GM10248 (cell line): ENCODE results near the gene COPB2.

ENCODE experiments used
- CTCF ChIA-PET: fragments of 300-600 bp; sonication (Branson Sonifier 250); formaldehyde crosslinking; extraction: SDS; loops from one replicate; lab custom pipeline; 2021; ENCODE audit warnings: antibody characterized with exemption; lab: Yijun Ruan, JAX
- POLR2A ChIA-PET: fragments of 350-650 bp; sonication (Branson Sonifier 250); formaldehyde crosslinking; extraction: SDS; loops from one replicate; lab custom pipeline; 2020; ENCODE audit warnings: antibody characterized with exemption; lab: Yijun Ruan, JAX
- DNase-seq: peaks from one replicate; pipeline ENCODE4 v3.0.0; 2012; ENCODE audit errors: extremely low spot score
- TF ChIP-seq, protein P1 (sequence below): IDR thresholded peaks from 2 replicates; pipeline ENCODE4 v1.5.1; 2012; ENCODE audit warnings: mild to moderate bottlenecking, low read depth; ENCODE audit errors: extremely low read depth, missing control alignments, control extremely low read depth

COPB2 gene

DNA sequence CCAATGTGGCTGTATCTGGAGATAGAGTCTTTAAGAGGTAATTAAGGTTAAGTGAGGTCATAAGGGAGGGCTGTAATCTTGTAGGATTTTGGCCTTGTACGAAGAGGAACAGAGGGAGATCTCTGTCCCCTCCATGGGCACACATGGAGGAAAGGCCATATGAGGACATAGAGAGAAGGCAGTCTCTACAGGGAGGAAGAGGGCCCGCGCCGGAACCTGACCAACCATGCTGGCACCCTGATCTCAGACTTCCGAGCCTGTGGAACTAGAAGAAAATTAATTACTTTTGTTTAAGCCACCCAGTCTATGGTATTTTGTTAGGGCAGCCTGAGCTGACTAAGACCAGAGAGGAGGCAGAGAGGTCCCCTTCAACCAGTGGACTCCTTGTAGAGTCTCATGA is 63.3 kb downstream of the COPB2 start:
- ChIA-PET CTCF (interaction anchor here (0.9 to 2.7 kb wide), 3 partner anchors 215 to 390 kb away, joined by 3 to 16 read pairs (median 7); no protein-coding TSS in a partner anchor), POLR2A (no interaction called here)
- TF ChIP-seq, protein P1, sequence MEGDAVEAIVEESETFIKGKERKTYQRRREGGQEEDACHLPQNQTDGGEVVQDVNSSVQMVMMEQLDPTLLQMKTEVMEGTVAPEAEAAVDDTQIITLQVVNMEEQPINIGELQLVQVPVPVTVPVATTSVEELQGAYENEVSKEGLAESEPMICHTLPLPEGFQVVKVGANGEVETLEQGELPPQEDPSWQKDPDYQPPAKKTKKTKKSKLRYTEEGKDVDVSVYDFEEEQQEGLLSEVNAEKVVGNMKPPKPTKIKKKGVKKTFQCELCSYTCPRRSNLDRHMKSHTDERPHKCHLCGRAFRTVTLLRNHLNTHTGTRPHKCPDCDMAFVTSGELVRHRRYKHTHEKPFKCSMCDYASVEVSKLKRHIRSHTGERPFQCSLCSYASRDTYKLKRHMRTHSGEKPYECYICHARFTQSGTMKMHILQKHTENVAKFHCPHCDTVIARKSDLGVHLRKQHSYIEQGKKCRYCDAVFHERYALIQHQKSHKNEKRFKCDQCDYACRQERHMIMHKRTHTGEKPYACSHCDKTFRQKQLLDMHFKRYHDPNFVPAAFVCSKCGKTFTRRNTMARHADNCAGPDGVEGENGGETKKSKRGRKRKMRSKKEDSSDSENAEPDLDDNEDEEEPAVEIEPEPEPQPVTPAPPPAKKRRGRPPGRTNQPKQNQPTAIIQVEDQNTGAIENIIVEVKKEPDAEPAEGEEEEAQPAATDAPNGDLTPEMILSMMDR = no peak
- no peak for DNase-seq

DNA sequence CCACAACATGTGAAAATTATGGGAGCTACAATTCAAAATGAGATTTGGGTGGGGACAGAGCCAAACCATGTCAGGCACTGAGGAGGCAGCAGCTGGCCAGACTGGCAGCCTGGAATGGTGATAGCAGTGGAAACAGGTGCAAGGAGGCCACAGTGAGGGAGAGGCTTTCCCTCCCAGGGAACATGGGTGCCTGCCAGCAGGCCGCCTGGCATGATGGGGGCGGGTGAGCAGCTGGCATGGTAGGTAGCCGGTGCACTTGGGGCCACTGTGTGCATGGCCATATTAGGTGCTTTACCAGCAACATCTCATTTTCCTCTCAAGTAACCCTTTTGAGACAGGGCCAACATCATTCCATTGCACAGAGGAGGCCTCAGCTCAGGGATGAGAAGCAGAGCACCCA is 63.9 kb downstream of the COPB2 start:
- TF ChIP-seq, protein P1 = no peak
- no peak for DNase-seq
- ChIA-PET POLR2A (no interaction called here), CTCF (interaction anchor here (1.7 to 2.7 kb wide), 2 partner anchors 214 to 389 kb away, joined by 7 to 16 read pairs; no protein-coding TSS in a partner anchor)

DNA sequence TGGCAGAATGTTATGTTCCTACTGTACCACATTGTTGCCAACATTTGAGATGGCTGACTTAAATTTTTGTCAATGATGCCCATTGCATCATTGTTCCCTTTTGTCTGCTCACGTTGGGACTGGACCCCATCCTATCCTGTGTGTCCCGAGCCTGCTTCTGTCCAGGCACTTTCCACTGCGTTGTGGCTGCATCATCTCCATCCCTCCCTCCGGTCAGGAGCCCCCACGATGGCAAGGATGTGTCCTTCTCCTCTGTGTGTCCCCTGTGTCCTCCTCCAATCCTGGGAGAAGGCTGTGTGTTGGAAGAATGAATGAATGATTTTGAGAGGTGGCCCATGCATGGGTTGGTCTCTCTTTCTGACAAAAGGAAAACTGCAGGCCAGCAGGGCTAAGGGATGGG is 65.0 kb downstream of the COPB2 start:
- CTCF ChIA-PET = interaction anchor here (2.7 kb wide), 1 partner anchor 213 kb away, joined by 16 read pairs; no protein-coding TSS in a partner anchor
- TF ChIP-seq, protein P1 = no peak
- POLR2A ChIA-PET = no interaction called here
- DNase-seq = no peak

DNA sequence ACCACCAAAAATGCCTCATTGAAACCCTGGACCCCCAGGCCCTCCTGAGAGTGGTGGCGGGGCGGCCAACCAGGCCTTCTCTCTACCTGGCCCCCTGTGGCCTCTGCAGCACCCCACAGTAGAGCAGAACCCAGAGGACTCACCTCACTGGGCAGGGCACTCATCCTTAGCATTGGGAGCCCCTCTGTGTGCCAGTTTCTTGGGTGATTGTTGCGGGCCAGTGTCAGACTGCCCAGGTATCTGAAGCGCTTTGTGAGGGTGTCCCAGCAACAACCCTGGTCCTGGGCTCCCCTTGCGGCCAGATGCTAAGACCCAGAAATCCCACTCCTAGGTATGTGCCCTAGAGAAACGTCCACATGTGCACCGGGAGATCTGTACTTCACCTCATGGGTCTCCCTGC is 66.3 kb downstream of the COPB2 start:
- TF ChIP-seq, protein P1 = no peak
- ChIA-PET POLR2A (no interaction called here), CTCF (interaction anchor here (0.9 kb wide), 1 partner anchor 400 kb away, joined by 3 read pairs; no protein-coding TSS in a partner anchor)
- no peak for DNase-seq

DNA sequence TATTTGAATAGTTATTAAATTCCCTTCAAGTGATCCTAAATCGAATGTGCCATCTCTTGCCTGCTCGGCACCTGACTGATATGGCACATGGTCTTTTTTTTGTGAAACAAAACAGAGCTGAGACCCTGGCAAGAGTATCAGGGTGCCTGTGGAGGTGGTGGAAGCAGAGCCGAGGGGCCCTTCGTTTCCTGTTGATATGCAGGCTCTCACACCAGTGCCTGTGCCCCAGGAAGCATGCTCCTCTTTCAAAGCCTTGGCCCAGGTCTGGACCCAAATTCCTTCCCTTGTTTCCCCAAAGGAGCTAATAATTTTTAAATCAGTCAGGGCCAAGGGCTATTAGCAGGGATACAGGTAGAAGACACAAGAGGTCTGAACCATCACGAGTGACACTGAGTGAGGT is 67.1 kb downstream of the COPB2 start:
- TF ChIP-seq, protein P1 = no peak
- ChIA-PET POLR2A (no interaction called here), CTCF (interaction anchor here (0.9 kb wide), 1 partner anchor 399 kb away, joined by 3 read pairs; no protein-coding TSS in a partner anchor)
- no peak for DNase-seq

DNA sequence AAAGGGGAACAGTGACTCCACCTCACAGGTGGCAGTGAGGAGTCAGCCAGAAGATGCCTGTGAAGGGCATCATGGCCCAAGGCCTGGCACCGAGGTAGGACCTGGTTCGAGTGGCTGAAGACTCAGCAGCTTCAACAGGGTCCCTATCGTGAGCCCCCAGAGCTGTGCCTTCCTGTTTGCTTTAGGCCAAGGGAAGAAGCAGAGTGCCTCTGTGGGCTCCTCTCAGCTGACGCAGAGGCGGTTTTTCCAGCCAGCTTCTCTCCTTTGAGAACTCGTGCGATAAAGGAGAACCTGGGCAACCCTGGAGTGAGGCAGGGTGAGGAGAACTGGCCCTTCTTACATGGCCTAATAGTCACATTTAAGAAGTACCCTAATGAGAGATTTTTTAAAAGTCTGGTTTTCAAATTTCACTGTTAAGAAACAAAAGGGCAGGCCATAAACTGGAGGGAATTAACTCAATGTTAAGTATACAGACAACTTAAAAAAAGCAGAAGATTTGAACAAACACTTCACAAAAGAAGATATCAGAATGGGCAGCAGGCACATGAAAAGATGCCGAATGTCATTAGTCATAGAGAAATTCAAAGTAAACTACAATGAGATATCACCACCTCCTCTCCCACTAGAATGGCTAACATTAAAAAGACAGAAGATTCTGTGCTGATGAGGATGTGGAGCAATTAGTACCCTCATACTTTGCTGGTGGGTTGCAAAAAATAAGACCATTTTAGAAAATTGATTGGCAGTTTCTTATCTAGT is 68.7 kb downstream of the COPB2 start:
- POLR2A ChIA-PET = no interaction called here
- TF ChIP-seq, protein P1 = no peak
- no peak for DNase-seq
- CTCF ChIA-PET = interaction anchor here (1.0 to 4.1 kb wide), 2 partner anchors 9 to 208 kb away, joined by 3 to 23 read pairs; no protein-coding TSS in a partner anchor
